Tibial nerve (tissue), 4 donors: Measurements from ENCODE around the gene ASXL1. TPM values are rescaled to one million over a fixed set of nuclear protein-coding genes. Genes with fewer than 3 reads are reported as not detected.
A peak's percentile ranks its signal among the peaks of the same experiment; 100 is the strongest.

Experiments used
- DNase-seq, 2 donors: peaks; one replicate each; pipeline ENCODE4 v3.0.0-alpha.2; 2019; ENCODE audit warnings: low spot score in 2 of 2
- H3K27ac ChIP-seq, 4 donors: fragments of 200-600 bp; sonication (generic) in 3 of 4; one replicate each; pipeline ENCODE4 v1.5.1; 2017 to 2019; ENCODE audit warnings: mild to moderate bottlenecking in 1 of 4
- H3K27me3 ChIP-seq, 2 donors: fragments of 200-600 bp; sonication (generic) in 1 of 2; one replicate each; pipeline versions ENCODE4 v1.5.1 to v1.6.0; 2017 to 2019
- H3K36me3 ChIP-seq, 3 donors: fragments of 200-600 bp; sonication (generic); one replicate each; pipeline ENCODE4 v1.5.1; 2018 to 2019
- H3K4me1 ChIP-seq, 4 donors: fragments of 200-600 bp; sonication (generic) in 3 of 4; one replicate each; pipeline ENCODE4 v1.5.1; 2017 to 2019
- H3K4me3 ChIP-seq, 4 donors: fragments of 200-600 bp; sonication (generic) in 3 of 4; one replicate each; pipeline ENCODE4 v1.5.1; 2017 to 2019; ENCODE audit warnings: mild to moderate bottlenecking in 1 of 4, moderate library complexity in 1 of 4
- H3K9me3 ChIP-seq, 4 donors: fragments of 200-600 bp; sonication (generic) in 3 of 4; one replicate each; pipeline ENCODE4 v1.5.1; 2017 to 2019
- EP300 ChIP-seq, 2 donors: sonication (generic); formaldehyde crosslinking; IDR thresholded peaks; one replicate each; pipeline ENCODE4 v1.6.1; 2017; ENCODE audit warnings: antibody characterized with exemption in 2 of 2, mild to moderate bottlenecking in 1 of 2
- POLR2A ChIP-seq, 2 donors: fragments of 450-650 bp; IDR thresholded peaks; one replicate each; pipeline ENCODE4 v1.6.1; 2017; ENCODE audit warnings: antibody characterized with exemption in 2 of 2, mild to moderate bottlenecking in 2 of 2, moderate library complexity in 2 of 2
- WGBS, 2 donors: methylation state at CpG; one replicate each; pipeline ENCODE4 v1.1.5; 2018; 5-methylcytosine and 5-hydroxymethylcytosine counted together
- total RNA-seq, 4 donors: library from RNA; depleted of rRNA; stranded (reverse); fragments of >200 nt; gene quantifications; one replicate each; pipeline ENCODE4 v1.1.0, GENCODE V29; 2016
- TF ChIP-seq, protein P1 (sequence below), 5 experiments: fragments of 200-600 bp in 3 of 5; fragments of 450-650 bp in 2 of 5; sonication (generic) in 3 of 5; IDR thresholded peaks; one replicate each; pipeline ENCODE4 v1.5.1; 2016 to 2019; ENCODE audit warnings: antibody characterized with exemption in 5 of 5, mild to moderate bottlenecking in 3 of 5, moderate library complexity in 2 of 5

The ASXL1 gene
- total RNA-seq, 4 donors from 2014 or later, result 108 to 194 (median 138) TPM

DNA sequence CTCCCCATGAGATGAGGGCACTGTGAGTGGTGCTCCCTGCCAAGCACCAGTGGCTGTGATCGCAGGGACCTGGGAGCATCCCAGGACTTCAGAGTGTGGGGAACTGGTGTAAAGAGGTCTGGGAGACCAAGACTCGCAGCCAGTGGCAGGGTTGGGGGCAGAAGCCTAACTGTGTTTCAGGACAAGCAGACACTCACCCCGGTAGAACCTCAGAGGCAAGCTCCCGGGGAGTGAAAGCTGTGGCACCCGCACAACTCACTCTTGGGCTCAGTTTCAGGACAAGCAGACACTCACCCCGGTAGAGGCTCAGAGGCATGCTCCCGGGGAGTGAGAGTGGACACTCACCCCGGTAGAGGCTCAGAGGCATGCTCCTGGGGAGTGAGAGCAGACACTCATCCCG lies 112.8 kb downstream of the ASXL1 start:
- WGBS, 2 donors, result 57 to 79% methylated on average over 7 to 9 of the region's 9 CpGs
- Histone ChIP-seq H3K9me3 (no peaks in the 10 kb centered on the region), H3K36me3 (peaks cover 0 to 12% (median 0%) of the 10 kb centered on the region in 3 donors), H3K4me3 (peak overlapping the region in 1 of 4 donors; percentile 8), H3K27me3 (no peaks in the 10 kb centered on the region), H3K4me1 (peaks cover 4 to 100% (median 79%) of the 10 kb centered on the region in 4 donors), H3K27ac (peak overlapping the region; percentile 49 to 93 (median 86))
- DNase-seq, result no peak
- TF ChIP-seq, protein P1, sequence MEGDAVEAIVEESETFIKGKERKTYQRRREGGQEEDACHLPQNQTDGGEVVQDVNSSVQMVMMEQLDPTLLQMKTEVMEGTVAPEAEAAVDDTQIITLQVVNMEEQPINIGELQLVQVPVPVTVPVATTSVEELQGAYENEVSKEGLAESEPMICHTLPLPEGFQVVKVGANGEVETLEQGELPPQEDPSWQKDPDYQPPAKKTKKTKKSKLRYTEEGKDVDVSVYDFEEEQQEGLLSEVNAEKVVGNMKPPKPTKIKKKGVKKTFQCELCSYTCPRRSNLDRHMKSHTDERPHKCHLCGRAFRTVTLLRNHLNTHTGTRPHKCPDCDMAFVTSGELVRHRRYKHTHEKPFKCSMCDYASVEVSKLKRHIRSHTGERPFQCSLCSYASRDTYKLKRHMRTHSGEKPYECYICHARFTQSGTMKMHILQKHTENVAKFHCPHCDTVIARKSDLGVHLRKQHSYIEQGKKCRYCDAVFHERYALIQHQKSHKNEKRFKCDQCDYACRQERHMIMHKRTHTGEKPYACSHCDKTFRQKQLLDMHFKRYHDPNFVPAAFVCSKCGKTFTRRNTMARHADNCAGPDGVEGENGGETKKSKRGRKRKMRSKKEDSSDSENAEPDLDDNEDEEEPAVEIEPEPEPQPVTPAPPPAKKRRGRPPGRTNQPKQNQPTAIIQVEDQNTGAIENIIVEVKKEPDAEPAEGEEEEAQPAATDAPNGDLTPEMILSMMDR (IDR thresholded peaks at IDR 0.05), result no peak
- TF ChIP-seq EP300 (IDR thresholded peaks at IDR 0.05) (no peak), POLR2A (IDR thresholded peaks at IDR 0.05) (no peak)

DNA sequence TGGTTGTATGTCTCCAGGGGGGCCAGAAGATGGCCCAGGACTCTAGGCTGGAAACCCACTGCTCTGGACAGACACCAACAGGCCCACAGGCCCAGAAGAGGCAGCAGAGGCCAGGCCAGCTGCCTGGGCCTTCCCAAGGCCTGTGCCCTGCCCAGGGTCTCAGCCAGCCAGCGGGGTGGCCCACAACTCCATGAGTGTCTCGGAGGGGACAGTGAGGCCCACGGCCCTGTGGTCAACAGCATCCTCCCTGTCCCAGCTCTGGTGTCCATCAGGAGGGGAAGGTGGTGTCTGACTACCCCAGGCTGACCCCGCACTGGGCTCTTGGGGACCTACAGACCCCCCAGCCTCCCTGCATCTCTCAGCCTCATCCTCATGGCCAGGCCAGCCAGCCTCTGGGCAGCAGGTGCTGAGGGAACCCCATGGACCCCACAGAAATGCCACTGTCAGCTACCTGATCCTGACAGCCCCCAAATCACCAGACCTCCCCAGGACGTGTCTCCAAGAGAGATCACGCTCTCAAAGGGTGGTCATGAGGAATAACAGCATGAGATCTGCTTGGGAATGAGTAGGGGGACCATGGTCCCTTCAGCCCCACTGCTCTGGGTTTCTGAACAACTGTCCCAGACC lies 114.6 kb downstream of the ASXL1 start:
- 50 to 72% methylated on average over 6 of the region's 6 CpGs for WGBS, 2 donors
- H3K4me1 ChIP-seq, result peaks cover 4 to 100% (median 79%) of the 10 kb centered on the region in 4 donors

DNA sequence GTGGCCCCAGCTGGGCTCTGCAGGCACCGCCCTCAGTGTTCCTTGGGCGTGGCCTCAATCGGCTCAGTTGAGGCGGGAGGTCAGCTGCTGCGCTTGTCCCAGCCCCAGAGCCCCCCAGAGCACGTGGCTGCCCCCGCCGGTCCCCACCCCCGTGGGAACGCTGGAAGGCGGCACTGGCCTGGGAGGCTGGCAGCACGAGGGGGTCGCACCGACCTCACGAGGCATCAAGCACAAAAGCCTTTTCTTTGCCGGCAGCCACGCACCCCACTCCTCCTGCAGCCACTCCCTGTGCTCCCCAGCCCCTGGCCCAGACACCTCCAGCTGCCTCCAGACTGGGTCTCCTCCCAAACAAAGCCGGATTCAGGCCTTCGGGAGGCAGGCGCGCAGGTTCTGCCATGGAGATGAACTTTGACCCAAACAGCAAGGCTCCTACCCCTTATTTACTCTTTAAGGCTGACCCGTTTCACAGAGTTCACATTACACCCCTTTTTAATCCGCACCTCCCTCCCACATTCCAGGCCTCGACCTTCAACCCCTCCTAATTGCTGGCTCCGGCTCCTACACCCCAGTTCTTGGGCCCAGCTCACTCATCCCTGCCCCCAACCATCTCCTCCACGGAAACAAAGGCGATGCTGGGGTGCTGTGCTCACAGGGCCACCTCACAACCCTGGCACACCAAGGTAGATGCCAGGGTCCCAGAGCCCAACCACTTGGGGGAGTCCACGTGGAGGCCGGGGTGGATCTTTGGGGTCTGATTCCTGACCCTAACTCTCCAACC lies 115.3 kb downstream of the ASXL1 start:
- Histone ChIP-seq H3K27me3 (no peaks in the 10 kb centered on the region), H3K9me3 (no peaks in the 10 kb centered on the region), H3K4me3 (peak overlapping the region; percentile 28 to 53 (median 34)), H3K27ac (peak overlapping the region; percentile 78 to 93 (median 86)), H3K36me3 (peaks cover 0 to 12% (median 0%) of the 10 kb centered on the region in 3 donors), H3K4me1 (peaks cover 4 to 100% (median 75%) of the 10 kb centered on the region in 4 donors)
- TF ChIP-seq EP300 (IDR thresholded peaks at IDR 0.05) (peak in 1 of 2 donors; percentile 71), POLR2A (IDR thresholded peaks at IDR 0.05) (peak in 1 of 2 donors; percentile 21)
- TF ChIP-seq, protein P1 (IDR thresholded peaks at IDR 0.05), result no peak
- WGBS, 2 donors, result 14 to 30% methylated on average over 19 to 29 of the region's 29 CpGs
- DNase-seq, result no peak

More for the DNA sequence above, 114.6 kb downstream of the ASXL1 start:
- Histone ChIP-seq H3K4me3 (peak overlapping the region in 3 of 4 donors; percentile 33 to 53 (median 34)), H3K36me3 (peaks cover 0 to 12% (median 0%) of the 10 kb centered on the region in 3 donors), H3K27ac (peak overlapping the region; percentile 78 to 93 (median 86)), H3K9me3 (no peaks in the 10 kb centered on the region), H3K27me3 (no peaks in the 10 kb centered on the region)
- TF ChIP-seq, protein P1 (IDR thresholded peaks at IDR 0.05), result no peak
- no peak for TF ChIP-seq EP300 (IDR thresholded peaks at IDR 0.05)
- TF ChIP-seq POLR2A (IDR thresholded peaks at IDR 0.05), result no peak
- DNase-seq, result no peak

DNA sequence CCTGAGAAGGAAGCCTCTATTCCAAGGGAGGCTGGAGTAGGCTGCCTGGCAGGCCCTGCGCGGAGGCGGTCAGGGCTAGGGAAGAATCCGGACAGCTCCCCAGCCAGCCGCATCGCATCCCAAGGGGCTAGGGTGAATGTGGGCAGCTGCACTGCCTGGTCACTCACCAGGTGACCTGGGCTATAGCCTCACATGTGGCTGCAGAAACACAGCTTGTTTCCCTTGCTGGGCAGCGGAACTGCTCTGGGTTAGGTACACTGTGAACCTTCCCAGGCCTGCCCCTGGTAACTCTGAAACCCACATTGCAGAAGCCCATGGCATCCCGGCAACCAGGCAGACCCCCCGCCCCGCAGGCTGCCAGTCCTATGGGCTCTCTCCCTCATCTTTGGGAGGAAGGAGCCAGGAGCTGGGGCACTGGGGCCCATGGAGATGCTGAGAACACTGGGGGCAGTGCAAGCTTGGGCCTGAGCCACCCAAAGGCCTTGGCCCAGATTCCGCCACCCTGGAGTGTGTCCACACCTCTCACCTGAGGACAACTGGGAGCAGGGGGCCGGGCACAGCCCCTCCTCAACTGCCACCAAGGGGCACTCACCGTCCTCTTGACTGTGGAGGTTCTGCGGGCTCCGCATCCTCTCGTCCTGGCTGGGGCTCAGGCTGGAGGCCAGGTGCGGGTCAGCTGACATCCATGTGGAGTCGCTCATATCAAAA lies 116.0 kb downstream of the ASXL1 start:
- TF ChIP-seq POLR2A (IDR thresholded peaks at IDR 0.05) (no peak), EP300 (IDR thresholded peaks at IDR 0.05) (no peak)
- TF ChIP-seq, protein P1 (IDR thresholded peaks at IDR 0.05), result no peak
- Histone ChIP-seq H3K9me3 (no peaks in the 10 kb centered on the region), H3K27me3 (no peaks in the 10 kb centered on the region), H3K27ac (peak overlapping the region; percentile 78 to 93 (median 86)), H3K36me3 (peaks cover 0 to 12% (median 0%) of the 10 kb centered on the region in 3 donors), H3K4me3 (peak overlapping the region; percentile 28 to 53 (median 34)), H3K4me1 (peaks cover 4 to 100% (median 73%) of the 10 kb centered on the region in 4 donors)
- 27 to 35% methylated on average over 6 to 17 of the region's 18 CpGs for WGBS, 2 donors
- no peak for DNase-seq
